ENCODE results near the gene TRPM5.
"Not testable (repeated sequence)": the region's sequence is repeated elsewhere in the genome, so short reads cannot be mapped to it uniquely, and the experiment has no call there.

TRPM5 gene, protein sequence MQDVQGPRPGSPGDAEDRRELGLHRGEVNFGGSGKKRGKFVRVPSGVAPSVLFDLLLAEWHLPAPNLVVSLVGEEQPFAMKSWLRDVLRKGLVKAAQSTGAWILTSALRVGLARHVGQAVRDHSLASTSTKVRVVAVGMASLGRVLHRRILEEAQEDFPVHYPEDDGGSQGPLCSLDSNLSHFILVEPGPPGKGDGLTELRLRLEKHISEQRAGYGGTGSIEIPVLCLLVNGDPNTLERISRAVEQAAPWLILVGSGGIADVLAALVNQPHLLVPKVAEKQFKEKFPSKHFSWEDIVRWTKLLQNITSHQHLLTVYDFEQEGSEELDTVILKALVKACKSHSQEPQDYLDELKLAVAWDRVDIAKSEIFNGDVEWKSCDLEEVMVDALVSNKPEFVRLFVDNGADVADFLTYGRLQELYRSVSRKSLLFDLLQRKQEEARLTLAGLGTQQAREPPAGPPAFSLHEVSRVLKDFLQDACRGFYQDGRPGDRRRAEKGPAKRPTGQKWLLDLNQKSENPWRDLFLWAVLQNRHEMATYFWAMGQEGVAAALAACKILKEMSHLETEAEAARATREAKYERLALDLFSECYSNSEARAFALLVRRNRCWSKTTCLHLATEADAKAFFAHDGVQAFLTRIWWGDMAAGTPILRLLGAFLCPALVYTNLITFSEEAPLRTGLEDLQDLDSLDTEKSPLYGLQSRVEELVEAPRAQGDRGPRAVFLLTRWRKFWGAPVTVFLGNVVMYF (N-terminal part only)

GRCh38 chr11:2443881-2444820 is at the start of gene TRPM5:
Gene TRPM5 (minus strand): TSS chr11:2444514. CDS start chr11:2423036, 21,478 bp downstream.
- DNase-seq (ENCODE audit: low read depth, low spot score) = peak; percentile 58

DNA sequence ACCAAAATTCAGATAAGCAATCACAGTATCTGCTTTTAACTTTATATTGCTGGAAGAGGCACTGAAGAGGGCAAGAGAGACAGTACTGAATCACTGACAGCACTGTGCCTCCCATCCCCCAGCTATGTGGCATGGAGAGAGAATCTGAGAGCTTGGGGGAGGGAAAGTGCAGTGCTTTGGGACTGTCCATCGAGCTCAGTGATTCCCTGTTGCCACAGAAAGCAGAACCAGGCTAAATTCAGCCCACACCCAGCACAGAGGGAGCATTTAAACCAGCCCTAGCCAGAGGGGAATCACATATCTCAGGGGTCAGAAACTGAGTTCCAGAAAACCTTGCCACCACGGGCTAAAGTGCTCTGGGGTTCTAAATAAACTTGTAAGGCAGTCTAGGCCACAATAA is 44.8 kb upstream of the TRPM5 start:
- DNase-seq (ENCODE audit: low read depth, low spot score) = no peak

DNA sequence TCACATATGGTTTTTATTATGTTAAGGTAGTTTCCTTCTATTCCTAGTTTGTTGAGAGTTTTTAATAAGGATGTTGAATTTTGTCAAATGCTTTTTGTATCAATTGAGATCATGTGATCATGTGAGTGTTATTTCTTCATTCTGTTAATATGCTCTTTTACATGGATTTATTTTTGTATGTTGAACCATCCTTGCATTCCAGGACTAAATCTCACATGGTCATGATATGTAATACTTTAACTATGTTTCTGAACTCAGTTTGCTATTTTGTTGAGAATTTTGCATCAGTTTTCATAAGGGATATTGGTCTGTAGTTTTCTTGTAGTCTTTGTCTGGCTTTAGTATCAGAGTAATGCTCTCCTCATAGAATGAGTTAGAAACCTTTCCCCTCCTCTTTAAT is 43.7 kb upstream of the TRPM5 start:
- no peak for DNase-seq (ENCODE audit: low read depth, low spot score)

- DNase-seq (ENCODE audit: low read depth, low spot score) = no peak
Measured at GRCh38 chr11:2484576-2485125, 40.3 kb upstream of the TRPM5 start.

DNA sequence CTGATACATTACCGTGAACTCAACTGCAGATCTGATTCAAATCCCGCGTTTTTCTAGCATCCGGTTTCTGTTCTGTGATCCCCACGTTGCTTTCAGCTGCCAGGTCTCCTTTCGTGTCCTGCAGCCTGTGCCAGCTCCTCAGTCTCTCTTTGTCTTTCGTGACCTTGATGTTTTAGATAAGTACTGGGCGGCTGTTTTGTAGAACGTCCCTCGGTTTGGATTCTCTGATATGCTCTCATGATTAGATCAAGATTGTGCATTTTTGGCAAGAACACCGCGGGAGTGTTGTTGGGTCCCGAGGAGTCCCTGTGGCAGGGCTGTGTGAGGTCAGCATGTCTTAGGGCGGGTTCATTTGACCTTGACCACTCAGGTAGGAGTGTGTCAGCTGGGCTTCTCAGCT is 39.1 kb upstream of the TRPM5 start:
- no peak for DNase-seq (ENCODE audit: low read depth, low spot score)

DNA sequence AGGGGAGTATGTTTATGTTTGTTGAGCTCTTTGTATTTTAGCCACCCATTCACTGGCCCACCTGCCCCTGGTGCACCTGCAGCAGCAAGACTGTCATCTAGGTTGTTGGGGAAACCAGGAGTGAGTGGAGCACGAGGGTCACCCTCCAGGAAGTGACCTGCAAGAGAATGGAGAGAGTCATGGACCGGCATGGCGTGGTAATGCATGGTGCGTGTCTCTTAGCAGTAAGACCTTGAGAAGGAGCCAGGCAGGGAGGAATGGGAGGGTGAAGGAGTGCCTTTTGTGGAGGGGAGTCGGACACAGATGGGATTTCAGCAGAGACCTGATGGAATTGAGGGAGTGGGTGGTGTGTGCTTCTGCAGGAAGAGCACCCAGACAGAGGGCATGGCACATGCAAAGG is 38.4 kb upstream of the TRPM5 start:
- DNase-seq (ENCODE audit: low read depth, low spot score) = no peak

DNA sequence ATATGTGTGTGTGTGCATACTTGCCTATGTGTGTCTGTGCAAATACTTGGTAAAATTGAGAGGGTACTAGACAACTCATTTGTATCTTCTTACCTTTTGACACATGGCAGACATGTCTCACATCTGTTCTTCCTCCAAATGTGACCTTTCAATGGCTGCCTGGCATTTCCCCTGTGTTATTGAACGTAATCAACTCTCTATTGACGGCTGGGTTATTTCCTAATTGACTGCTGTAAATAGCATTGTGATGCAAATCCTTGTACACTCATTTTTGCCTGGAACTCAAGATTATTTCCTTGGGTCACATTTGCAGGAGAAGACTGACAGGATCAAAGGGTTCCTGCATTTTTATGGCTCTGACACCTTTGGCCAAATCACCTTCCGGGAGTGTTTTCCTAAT is 37.9 kb upstream of the TRPM5 start:
- no peak for DNase-seq (ENCODE audit: low read depth, low spot score)

DNA sequence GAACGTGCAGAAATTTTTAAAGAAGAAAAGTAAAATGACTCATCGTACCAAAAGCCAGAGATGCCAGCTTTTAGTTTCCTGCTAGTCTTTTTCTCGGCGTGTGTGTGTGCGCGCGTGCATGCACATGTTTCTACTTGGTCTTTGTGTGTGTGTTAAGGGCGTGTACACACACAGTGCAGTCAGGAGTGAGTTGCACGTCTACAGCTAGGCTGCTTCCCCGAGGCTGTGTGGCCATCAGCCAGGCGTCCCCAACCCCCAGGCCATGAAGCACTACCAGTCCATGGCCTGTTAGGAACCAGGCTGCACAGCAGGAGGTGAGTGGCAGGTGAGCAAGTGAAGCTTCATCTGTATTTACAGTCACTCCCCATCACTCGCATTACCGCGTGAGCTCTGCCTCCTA is 36.9 kb upstream of the TRPM5 start:
- no peak for DNase-seq (ENCODE audit: low read depth, low spot score)

DNA sequence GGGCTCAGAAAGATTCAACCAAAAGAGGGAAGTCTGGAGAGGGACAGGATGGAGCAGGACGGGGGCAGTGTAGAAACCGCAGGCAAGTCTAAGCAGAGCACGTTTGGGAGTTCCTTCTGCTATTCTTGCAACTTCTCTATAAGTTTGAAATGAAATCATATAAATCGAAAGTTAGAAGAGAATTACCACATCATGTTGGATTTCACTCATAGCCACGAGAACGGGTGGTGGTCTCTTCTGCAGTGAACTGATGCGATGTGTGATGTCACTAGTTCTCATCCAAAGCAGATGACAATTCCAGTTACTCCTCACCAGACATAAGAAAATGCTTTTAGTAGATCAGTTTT is 36.5 kb upstream of the TRPM5 start:
- no peak for DNase-seq (ENCODE audit: low read depth, low spot score)

DNA sequence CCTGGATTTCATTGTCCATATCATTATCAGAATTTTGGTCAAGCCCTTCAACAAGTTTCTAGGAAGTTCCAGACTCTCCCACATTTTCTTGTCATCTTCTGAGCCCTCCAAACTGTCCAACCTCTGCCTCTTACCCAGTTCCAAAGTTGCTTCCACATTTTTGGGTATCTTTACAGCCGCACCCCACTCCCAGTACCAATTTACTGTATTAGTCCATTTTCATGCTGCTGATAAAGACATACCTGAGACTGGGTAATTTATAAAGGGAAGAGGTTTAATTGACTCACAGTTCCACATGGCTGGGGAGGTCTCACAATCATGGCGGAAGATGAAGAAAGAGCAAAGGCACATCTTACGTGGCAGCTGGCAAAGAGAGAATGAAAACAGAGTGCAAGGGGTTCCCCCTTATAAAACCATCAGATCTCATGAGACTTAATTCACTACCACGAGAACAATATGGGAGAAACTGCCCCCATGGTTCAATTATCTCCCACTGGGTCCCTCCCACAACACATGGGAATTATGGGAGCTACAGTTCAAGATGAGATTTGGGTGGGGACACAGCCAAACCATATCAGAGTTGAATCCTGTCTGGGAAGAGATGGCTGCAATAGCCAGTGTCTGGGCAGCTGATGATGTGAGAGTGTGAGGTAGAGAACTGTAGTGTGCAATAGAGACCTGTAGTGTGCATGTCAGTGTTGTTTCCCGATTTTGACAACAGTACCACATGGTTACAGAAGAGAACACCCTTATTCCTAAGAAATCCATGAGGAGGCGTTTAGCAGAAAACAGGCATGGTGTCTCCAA is 36.0 kb upstream of the TRPM5 start:
- not testable (repeated sequence) for DNase-seq (ENCODE audit: low read depth, low spot score)

- no peak for DNase-seq (ENCODE audit: low read depth, low spot score)
Measured at GRCh38 chr11:2477936-2478335, 33.6 kb upstream of the TRPM5 start.

DNA sequence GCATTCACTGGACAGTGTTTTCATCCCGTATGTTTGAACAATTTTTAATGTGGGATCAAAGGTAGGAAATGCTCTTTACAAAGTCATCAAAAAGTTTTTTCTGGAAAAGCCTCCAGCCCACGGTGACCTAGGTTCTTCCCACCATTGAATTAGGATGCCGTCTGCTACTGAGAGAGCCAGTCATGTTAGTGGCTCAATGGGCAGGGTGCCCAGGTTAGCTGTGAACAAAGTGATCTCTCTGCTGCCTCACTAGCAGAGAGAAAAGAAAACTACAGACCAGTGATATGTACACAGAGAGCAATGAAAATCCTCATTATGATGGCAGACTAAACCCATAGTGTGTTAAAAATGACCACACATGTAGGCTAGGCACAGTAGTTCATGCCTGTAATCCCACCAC is 32.9 kb upstream of the TRPM5 start:
- DNase-seq (ENCODE audit: low read depth, low spot score) = no peak

DNA sequence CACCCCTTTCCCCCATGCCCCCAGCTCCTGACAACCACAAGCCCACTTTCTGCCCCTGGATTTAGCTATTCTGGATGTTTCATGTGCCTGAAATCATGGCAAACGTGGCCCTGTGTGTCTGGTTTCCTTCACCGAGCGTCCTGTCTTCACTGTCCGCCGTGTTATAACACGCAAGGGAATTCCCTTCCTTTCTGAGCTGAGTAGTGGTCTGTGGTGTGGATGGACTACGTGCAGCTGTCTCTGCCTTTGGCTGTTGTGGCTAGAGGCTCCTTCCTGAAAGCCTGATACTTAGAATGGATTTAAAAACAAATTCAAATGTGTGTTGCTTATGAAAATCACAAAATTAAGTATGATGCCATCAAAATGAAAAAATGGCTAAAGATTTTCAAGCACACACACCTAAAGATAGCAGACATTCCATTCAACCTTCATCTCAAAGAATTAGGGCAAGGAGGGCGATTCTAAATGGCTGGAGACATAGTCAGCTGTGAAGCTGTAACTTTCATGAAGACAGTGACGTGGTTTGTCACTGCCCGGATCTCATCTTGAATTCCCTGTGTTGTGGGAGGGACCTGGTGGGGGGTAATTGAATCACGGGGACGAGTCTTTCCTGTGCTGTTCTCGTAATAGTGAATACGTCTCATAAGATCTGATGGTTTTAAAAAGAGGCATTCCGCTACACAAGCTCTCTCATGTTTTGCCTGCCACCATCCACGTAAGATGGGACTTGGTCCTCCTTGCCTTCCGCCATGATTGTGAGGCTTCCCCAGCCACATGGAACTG is 31.0 kb upstream of the TRPM5 start:
- no peak for DNase-seq (ENCODE audit: low read depth, low spot score)

GRCh38 chr11:2474059-2474901 is 30.0 kb upstream of the TRPM5 start:
- DNase-seq (ENCODE audit: low read depth, low spot score) = no peak

DNA sequence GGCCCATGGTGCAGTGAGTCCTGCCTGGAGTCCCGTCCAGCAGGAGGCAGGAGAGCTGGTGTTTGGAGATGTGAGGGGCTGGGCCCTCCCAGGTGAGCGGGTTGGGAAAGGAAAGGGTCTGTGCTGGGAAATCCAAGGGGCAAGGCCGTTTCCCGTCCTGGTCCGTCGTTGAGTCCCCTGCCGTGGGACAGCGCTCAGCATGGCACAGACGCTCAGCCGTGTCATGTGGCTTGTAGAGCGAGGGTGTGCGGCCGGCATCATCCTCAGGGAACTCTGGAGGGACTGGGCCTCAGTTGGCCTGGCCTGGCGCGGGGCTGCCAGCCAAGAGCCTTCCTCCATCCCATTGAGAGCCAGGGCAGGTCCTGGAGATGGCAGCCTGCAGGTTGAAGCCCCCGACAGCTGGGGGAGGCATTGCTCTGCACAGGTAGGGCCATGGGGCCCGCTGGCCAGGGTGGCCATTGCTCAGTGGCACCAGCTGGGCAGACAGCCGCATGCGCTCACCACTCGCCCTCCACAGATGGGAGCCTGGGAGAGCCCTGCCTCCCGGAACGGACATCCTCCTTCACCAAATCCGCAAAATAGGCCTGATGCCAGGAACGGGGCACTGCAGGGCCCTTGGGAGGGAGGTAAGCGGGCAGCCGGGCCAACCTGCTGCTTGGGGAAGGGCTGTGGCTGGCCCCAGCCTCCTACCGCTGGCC is 29.2 kb upstream of the TRPM5 start:
- no peak for DNase-seq (ENCODE audit: low read depth, low spot score)

DNA sequence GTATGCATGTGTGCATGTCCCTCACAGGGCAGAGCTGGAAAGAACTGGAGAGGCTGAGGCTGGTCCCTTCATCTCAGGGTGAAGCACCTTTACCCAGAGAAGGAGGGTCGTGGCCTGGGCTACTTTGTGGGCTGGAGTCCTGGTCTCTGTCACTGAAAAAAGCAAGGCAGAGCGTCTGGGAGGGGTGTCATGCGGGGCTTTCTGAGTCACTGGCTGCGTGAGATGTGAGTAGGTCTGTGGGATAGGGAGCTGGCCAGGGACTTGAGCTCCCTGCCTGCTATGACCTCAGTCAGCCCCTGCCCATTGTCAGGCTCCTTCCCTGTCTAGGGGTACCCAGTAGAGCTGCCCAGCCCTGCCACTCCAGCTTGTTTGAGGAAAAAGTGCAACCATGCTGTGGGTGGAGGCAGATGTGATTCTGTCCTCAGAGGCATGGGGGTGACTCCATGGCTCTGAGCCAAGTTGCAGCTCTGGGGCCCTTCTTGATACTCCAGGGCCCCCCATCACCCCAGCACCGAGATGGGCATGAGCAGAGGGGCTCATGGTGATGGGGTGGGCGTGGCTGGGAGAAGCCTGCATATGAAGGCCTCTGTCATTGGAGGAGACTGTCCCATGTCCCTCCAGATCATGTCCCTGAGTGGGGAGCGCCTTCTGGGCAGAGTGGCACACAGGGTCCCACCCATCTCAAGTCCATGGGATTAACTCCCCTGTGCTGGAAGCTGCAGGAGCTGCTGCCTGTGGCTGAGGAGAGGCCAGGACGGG is 28.3 kb upstream of the TRPM5 start:
- no peak for DNase-seq (ENCODE audit: low read depth, low spot score)

DNA sequence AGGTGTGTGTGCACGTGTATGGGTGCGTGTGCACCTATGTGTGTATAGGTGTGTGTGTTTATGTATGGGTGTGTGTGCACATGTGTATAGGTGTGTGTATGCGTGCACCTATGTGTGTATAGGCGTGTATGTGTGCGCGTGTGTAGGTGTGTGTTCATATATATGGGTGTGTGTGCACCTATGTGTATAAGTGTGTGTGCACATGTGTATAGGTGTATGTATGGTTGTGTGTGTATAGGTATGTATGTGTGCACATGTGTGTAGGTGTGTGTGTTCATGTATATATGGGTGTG is 27.4 kb upstream of the TRPM5 start:
- DNase-seq (ENCODE audit: low read depth, low spot score) = no peak
